Stromal cell of bone marrow (primary cell): ENCODE data around the gene CHCHD6.

Experiments used
- DNase-seq: peaks from one replicate; pipeline ENCODE4 v3.0.0-alpha.2; 2012; ENCODE audit warnings: low read depth

The CHCHD6 gene

DNA sequence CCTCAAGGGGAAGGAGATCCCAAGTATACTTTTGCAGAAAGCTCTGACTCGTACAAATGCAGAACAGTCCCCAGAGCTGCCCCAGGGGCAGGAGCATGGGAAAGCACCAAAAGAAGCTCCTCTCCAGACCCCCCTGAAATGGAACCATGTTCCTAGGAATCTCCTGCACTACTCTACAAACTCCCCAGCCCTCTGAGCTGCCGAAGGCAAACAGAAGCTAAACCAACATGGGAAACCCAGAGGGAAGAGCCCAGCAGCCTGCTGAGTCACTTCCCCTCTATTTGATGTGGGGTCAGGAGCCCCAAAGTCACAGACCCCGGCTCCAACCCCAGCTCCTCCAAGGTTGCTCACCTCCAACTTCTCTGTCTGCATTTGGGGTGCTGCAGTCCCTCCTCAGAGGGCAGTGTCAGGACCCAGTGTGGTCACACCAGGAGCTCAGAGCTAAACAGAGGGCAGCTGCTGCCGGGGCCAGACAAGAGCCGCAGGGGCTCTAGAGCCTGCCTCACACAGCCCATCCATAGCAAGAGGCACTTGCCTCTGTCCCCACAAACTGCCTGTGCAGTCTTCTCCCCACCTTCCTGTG lies 275.1 kb downstream of the CHCHD6 start:
- no peak for DNase-seq

DNA sequence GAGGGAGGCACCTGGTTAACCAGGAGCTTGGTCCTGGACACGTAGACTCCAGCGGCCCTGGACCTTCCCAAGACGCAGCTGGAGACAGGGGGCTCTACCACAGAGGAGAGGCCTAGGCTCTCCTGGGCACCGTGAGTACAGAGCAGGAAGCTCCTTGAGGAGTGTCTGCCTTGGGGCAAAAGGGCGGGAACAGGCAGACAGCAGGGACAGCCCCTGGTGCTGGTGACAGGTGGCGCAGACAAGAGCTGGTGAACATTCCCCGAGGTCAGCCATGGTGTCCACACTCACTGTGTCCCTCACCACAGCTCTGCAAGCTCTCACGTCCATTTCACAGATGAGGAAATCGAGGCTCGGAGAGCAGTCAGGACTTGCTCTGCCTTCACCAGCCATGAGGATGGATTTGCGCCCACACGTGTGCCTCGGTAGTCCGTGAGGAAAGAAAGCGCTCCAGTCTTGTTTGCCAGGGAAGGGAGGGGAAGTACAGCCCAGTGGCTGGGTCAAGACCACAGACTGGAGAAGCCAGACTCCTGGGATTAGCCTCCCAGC lies 276.3 kb downstream of the CHCHD6 start:
- no peak for DNase-seq

- no peak for DNase-seq
These were observed 278.1 kb downstream of the CHCHD6 start for GRCh38 chr3:126982126-126982470.

DNA sequence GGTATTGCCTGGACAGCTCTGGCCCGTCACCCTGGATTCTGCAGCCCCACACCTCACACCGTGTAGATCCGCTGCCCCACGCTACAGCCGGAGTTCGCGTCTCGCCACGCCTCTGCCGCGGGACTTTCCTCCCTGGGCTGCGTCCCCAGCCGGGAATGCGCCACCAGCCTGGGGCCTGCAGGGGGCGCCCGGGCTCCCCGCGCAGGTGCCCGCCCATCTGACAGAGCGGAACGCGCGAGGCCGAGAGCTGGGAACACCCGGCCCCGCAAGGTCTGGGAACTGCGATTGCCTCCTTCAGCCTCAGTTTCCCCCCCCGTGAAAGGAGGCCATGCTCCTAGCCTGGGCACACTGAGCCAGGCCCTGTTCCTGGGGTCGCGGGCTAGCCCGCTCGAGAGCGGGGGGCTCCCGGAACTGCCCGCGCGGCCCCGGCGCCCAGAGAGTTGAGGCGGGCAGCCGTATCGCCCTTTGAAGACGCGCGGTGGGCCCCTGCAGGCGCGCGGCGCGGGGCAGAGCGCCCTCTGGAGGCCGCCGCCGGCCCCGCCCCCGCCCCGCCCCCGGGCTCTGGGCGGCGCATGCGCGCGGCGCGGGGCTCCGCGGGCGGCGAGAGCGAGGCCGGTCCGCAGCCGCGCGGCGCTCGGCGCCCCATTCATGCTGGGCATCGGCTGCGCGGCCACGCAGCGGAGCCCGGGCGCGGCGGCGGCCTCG lies 278.6 kb downstream of the CHCHD6 start, which contains the start of gene PLXNA1:
Gene PLXNA1 (plus strand): TSS at position 645 of the 705 bp plus-strand sequence. CDS start 5,479 bp downstream, outside the sequence.
- DNase-seq = peak; percentile 57

GRCh38 chr3:126983276-126983652 lies 279.2 kb downstream of the CHCHD6 start:
- DNase-seq = no peak

DNA sequence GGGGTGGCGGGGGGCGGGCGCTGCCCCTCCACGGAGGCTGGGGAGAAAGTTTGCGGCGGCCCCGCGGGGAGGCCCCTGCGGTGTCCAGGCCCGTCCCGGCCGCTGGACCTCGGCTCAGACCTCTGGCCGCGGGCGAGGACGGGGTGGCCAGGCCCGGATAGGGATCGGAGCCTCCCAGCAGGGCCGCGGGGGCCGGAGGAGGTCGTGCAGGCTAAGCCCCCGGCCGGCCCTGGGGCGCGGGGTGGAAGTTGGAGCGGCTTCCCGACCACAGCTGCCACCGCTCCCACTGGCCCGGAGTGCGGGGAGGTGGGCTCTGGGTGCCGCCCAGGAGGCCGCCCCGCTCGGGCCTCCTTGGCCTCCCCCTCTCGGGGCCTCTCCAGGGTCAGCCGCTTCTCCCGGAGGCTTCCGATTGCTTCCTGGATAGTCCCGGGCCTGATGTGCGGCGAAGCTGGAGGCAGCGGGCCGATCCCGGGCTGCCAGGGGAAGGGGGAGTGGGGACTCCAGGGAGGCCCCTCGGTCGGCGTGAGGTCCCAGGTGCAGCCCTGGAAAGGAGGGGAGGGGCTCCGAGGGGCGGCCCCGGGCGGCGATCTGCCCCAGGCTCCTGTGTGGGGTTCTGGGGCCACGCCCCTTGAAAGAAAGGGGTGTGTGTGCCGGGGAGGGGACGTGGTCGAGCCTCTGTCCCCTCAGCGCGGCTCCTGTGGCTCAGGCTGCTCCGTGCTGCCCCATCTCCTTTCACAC lies 279.8 kb downstream of the CHCHD6 start:
- DNase-seq = no peak

DNA sequence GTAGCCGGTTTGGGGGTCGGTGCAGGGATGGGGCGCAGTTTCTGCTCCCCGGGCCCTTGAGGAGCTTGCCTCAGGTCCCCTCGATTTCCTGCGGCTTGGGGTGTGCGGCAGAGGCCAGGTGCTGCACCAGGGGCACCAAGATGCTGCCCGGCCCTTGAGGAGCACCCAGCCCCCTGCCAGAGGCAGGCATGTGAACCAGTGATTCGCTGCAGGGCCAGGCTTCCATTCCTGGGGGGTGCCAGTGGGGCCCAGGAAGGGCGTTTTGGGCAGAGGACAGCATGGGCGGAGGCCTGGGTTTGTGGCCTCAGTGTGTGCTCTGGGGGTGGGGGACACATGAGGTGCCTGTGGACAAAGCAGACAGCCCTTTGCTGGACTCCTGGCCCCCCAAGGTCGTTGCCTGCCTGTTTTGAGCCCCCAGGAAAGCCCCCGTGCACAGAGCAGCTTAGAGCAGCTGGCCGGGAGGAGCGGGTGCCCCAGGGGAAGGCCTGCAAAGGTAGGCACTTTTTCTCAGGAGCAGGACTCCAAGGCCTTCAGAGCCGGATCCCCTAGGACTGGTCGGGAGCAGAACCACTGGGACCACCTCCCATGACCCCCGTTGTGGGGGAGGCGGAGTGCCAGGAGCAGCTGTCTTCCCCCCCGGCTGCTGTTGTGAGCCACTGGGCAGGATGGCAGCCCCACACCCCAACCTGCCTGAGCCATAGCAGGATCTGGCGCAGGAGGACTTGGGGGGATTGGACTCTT lies 280.5 kb downstream of the CHCHD6 start:
- DNase-seq = no peak

DNA sequence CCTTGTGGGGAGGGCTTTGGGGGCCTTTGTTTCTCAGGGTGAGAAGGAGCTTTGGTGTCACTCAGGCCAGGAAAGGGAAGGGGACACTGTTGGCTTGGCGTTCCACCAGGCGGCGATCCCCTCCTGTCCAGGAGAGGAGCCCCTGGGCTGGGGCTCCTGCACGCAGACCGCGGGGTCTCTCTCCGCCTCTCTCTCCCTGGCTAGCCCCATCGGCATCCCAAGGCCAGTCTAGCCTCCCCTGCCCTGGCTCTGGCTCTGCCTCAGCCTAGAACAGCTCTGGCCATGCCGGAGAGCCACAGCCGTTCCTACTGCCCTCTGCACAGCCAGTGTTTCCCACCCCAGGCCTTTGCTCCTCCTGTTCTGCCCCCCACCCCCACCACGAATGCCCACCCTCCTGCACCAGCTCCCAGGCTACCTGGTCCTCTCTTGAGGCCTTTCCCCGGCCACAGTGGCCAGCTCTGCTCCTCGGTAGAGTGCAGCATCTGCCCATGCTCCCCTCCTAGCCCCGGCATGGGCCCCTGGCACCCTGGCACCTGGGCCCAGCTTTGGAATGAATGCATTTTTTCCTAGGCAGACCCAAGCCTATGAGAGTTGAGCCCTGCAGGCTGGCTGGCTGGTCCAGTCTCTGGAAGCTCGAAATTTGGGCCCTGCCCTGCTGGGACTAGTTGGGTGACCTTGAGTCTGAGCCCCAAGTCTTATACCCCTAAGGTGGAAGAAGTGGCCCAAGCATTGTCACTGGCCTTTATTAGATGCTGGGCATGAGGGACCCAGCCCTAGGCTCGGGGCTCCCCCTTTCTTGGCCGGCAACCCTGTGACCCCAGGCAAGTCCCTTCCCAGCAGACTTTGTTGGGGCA lies 281.3 kb downstream of the CHCHD6 start:
- no peak for DNase-seq

- DNase-seq = no peak
These were observed 282.0 kb downstream of the CHCHD6 start for GRCh38 chr3:126986001-126986400.

DNA sequence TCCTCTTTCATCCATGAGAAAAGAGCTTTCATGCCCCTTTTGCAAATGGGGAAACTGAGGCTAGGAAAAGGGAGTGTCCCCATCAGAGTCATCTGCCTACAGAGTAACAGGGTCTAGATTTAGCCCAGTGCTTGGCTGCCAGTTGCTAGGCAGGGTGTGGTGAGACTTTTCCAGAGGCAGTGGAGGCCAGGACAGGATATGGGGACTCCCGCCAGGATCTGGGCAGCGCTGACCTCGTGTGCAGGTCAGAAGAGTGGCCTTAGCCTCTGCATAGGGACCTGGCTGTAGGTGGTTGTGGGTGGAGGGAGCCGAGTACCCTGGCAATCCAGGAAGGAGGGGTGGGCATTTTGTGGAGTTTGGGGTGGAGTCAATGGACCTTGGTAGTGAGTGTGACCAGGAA lies 283.1 kb downstream of the CHCHD6 start:
- DNase-seq = no peak

GRCh38 chr3:126987596-126987995 lies 283.6 kb downstream of the CHCHD6 start:
- no peak for DNase-seq

DNA sequence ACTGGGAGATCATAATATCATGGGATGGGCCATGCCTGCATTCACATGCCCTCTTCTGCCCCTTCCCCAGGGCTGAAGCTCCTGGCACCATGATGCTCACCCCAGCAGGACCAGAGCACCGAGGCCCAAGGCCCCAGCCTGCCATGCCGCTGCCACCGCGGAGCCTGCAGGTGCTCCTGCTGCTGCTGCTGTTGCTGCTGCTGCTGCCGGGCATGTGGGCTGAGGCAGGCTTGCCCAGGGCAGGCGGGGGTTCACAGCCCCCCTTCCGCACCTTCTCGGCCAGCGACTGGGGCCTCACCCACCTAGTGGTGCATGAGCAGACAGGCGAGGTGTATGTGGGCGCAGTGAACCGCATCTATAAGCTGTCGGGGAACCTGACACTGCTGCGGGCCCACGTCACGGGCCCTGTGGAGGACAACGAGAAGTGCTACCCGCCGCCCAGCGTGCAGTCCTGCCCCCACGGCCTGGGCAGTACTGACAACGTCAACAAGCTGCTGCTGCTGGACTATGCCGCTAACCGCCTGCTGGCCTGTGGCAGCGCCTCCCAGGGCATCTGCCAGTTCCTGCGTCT lies 284.5 kb downstream of the CHCHD6 start:
- DNase-seq = no peak

- no peak for DNase-seq
These were observed 285.4 kb downstream of the CHCHD6 start for GRCh38 chr3:126989316-126990023.

DNA sequence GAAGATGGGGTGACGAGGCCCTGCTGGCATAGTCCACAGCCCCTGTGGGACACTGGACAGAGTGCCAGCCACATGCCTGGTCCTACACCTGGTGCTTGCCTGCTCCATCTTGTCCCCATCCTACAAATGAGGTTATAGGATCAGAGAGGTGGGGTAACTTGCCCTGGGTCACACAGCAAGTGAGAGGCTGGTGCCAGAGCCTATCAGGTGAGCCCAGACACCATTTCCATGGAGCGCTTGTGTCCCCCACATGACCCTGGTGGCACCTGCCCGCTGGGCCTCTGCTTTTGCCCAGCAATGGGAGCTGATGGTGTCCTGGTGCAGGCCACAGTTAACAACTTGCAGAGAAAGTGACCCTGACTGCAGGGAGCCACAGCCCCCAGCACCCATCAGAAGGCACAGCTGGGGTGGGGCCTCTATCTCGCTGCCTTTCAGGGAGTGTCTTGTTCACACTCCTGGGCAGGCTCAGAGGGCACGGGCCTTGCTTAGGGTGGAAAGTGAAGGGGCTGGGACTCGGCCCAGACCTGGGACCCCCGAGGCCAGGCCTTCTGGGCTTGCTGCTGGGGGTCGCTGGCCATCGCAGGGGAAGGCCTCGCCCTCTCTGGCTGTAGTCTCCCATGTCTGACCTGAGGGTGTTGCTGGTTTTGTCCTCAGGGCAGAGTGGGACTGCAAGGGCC lies 286.1 kb downstream of the CHCHD6 start:
- no peak for DNase-seq

GRCh38 chr3:126990890-126991289 lies 286.9 kb downstream of the CHCHD6 start:
- no peak for DNase-seq

DNA sequence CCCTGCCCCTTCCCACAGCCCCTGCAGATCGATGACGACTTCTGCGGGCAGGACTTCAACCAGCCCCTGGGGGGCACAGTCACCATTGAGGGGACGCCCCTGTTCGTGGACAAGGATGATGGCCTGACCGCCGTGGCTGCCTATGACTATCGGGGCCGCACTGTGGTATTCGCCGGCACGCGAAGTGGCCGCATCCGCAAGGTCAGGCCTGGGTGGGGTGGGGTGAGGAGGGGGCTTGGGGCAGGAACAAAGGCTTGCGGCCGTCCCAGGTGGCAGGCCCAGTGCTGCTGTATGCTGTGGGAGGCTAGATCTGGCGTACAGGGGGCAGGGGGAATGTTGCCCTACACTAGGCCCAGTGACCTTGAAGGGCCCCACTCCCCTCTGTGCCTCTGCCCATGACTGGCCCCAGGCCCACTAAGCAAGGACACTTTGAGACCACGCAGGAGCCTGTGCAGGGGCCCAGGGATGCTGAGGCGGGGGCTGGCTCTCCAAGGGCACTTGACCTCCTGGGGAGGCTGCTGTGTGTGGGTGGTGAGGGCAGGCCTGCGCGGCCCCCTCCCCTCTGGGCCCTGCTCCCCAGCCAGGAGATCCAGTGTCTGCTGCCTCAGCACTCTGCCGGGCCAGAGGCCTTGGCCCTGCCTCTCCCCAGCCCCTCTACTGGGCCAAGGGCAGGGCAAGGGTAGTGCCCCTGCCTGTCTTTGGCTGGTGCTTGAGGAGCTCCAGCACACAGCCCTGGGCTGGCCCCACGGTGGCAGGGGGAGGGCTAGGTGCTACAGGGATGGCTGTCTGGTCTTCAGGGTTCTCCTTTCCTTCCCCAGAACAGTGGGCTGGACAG lies 287.5 kb downstream of the CHCHD6 start:
- no peak for DNase-seq

DNA sequence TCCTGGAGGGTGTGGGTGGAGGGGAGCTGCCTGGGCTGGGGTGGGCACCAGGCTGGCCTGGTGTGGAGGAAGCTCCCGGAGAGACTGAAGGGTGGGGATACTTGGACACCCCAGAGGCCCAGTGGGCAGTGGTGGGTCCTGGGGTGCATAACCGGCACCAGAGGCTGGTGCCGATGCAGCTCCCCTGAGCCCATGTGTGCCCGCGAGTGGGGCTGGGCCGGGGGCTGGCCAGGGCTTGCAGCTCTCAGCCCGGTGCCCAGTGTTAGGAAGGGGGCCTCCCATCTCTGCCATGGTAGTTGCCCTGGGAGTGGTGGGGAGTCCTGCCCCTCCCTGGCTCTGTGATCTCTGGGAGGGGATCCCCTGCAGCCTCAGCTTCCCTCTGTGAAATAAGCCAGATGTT lies 288.2 kb downstream of the CHCHD6 start:
- DNase-seq = no peak

- no peak for DNase-seq
These were observed 288.7 kb downstream of the CHCHD6 start for GRCh38 chr3:126992776-126993175.

DNA sequence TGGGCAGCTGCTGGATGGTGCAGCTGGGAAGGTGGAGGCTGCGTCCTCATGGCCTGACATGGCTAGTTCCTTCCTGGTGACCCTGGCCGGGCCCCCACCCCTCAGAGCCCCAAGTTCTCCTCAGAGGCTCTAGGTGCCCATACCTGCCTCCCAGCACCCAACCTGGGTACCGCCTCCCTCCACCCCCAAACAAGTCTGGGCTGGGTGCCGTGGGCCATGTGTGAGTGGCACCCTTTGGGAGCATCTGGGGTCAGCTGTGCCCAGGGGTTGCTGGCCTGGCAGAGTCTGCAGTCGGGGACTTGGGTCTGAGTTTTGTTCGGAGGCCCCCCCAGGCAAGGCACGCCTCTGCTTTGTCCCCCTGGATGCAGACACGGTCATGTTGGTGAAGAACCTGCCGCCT lies 289.4 kb downstream of the CHCHD6 start:
- no peak for DNase-seq
